Adrenal gland (tissue), 5 donors: ENCODE results near the gene LTC4S.

ENCODE experiments used
- CTCF ChIP-seq, 6 experiments: fragments of 450-650 bp in 4 of 6; fragments of 200-600 bp in 2 of 6; sonication (generic) in 1 of 6; IDR thresholded peaks; 1 replicate in 5 of 6; 2 replicates in 1 of 6; pipeline versions ENCODE4 v1.5.1 to v1.8.0; 2016 to 2021; ENCODE audit warnings: antibody characterized with exemption in 6 of 6, mild to moderate bottlenecking in 2 of 6, moderate library complexity in 1 of 6
- POLR2A ChIP-seq, 2 donors: fragments of 450-650 bp; IDR thresholded peaks; one replicate each; pipeline ENCODE4 v1.6.1; 2017; ENCODE audit warnings: antibody characterized with exemption in 2 of 2, mild to moderate bottlenecking in 2 of 2, moderate library complexity in 1 of 2
- donor health status: DM: no; HTN: no; CAD: no.

DNA sequence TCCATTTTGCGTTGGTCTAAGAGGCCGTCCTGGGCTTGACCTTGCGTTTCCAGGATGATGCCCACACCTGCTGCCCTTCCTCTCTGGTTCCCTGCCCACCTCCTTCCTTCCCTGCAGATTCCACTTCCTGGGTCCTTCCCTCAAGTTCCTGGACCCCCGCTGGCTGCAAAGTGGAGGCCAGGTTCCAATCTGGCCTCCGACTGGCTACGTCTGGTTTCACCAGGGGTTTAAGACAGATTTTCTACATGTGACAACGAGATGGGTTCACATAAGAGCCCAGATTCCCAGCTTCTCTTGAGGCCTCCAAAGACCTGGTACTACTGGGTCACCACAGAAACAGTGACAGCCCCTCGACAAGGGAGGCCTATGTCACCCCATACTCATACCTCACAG, 10.8 kb downstream of the LTC4S start:
- TF ChIP-seq CTCF (IDR thresholded peaks at IDR 0.05) (no peak), POLR2A (IDR thresholded peaks at IDR 0.05) (no peak)
